ENCODE measurements around the gene OSBP2.

The OSBP2 gene

DNA sequence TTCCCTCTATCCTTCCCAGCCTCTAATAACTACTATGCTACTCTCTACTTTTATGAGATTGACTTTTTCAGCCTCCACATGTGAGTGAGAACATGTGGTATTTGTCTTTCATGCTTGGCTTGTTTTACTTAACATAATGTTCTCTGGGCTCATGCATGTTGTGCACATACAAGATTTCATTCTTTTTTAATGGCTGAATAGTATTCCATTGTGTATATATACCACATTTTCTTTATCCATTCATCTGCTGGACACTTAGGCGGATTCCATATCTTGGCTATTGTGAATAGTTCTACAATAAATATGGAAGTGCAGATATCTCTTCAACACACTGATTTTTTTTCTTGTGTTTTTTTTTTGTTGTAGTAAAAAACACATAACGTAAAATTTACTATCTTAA is 19.4 kb downstream of the OSBP2 start:
- TF ChIP-seq TAF1 (IDR thresholded peaks at IDR 0.05; ENCODE audit: low read depth) = no peak
- no peak for TF ChIP-seq FOXM1 (IDR thresholded peaks at IDR 0.05; ENCODE audit: borderline replicate concordance, low read depth)
- no peak for TF ChIP-seq REST (IDR thresholded peaks at IDR 0.05; ENCODE audit: low read depth)
- TF ChIP-seq, protein P1, sequence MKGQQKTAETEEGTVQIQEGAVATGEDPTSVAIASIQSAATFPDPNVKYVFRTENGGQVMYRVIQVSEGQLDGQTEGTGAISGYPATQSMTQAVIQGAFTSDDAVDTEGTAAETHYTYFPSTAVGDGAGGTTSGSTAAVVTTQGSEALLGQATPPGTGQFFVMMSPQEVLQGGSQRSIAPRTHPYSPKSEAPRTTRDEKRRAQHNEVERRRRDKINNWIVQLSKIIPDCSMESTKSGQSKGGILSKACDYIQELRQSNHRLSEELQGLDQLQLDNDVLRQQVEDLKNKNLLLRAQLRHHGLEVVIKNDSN (IDR thresholded peaks at IDR 0.05) = no peak
- TF ChIP-seq TEAD4 (IDR thresholded peaks at IDR 0.05) = no peak
- no peak for TF ChIP-seq CREB1 (IDR thresholded peaks at IDR 0.05; ENCODE audit: low read depth)
- no peak for TF ChIP-seq EP300 (IDR thresholded peaks at IDR 0.05; ENCODE audit: borderline replicate concordance)
- no peak for TF ChIP-seq TCF12 (IDR thresholded peaks at IDR 0.05; ENCODE audit: low read depth)
- no peak for TF ChIP-seq ZBTB7A (IDR thresholded peaks at IDR 0.05; ENCODE audit: low read depth)
- TF ChIP-seq MAX (IDR thresholded peaks at IDR 0.05) = no peak
- no peak for TF ChIP-seq NFIC (IDR thresholded peaks at IDR 0.05)
- TF ChIP-seq RAD21 (IDR thresholded peaks at IDR 0.05; ENCODE audit: low read depth) = no peak

DNA sequence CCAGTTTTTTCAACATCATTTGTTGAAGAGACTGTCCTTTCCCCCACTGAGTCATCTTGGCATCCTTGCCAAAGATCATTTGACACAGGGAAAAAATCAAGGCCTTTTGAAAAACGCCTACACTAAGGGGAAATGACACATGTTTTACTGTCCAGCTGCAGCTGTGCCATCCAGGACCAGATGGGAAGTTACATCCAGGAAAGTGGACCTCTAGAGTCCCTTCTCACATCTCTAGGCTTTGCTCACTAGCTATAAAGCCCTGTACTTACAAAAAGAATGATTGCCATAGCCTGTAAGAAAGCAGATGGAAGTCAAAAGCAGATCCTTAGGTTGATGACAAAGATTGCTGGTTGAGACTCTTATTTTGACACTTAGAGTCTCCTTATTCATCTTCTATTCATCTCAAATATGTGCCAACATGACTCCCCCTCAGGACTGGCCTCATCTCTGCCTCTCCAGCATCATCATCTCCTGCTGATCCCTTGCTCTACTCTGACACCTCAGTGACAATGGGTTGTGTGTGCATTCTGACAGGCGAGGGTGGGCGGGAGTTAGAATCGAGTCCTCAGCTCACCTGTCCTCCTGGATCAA is 22.8 kb downstream of the OSBP2 start:
- TF ChIP-seq TEAD4 (IDR thresholded peaks at IDR 0.05) (no peak), CREB1 (IDR thresholded peaks at IDR 0.05; ENCODE audit: low read depth) (no peak), ZBTB7A (IDR thresholded peaks at IDR 0.05; ENCODE audit: low read depth) (no peak), YY1 (IDR thresholded peaks at IDR 0.05; ENCODE audit: low read depth) (no peak), EP300 (IDR thresholded peaks at IDR 0.05; ENCODE audit: borderline replicate concordance) (no peak), CEBPB (IDR thresholded peaks at IDR 0.05) (no peak), MAX (IDR thresholded peaks at IDR 0.05) (no peak), FOXM1 (IDR thresholded peaks at IDR 0.05; ENCODE audit: borderline replicate concordance, low read depth) (no peak), REST (IDR thresholded peaks at IDR 0.05; ENCODE audit: low read depth) (no peak), TAF1 (IDR thresholded peaks at IDR 0.05; ENCODE audit: low read depth) (no peak), RAD21 (IDR thresholded peaks at IDR 0.05; ENCODE audit: low read depth) (no peak), EGR1 (IDR thresholded peaks at IDR 0.05) (no peak), TCF12 (IDR thresholded peaks at IDR 0.05; ENCODE audit: low read depth) (no peak)
- TF ChIP-seq, protein P1 (IDR thresholded peaks at IDR 0.05) = no peak

GRCh38 chr22:30717952-30718351 is 23.3 kb downstream of the OSBP2 start:
- TF ChIP-seq REST (IDR thresholded peaks at IDR 0.05; ENCODE audit: low read depth) (no peak), YY1 (IDR thresholded peaks at IDR 0.05; ENCODE audit: low read depth) (no peak), EGR1 (IDR thresholded peaks at IDR 0.05) (no peak), NFIC (IDR thresholded peaks at IDR 0.05) (no peak), MAX (IDR thresholded peaks at IDR 0.05) (no peak), FOXM1 (IDR thresholded peaks at IDR 0.05; ENCODE audit: borderline replicate concordance, low read depth) (no peak), CEBPB (IDR thresholded peaks at IDR 0.05) (no peak), ZBTB7A (IDR thresholded peaks at IDR 0.05; ENCODE audit: low read depth) (no peak), TCF12 (IDR thresholded peaks at IDR 0.05; ENCODE audit: low read depth) (no peak)
- TF ChIP-seq, protein P1 (IDR thresholded peaks at IDR 0.05) = no peak

DNA sequence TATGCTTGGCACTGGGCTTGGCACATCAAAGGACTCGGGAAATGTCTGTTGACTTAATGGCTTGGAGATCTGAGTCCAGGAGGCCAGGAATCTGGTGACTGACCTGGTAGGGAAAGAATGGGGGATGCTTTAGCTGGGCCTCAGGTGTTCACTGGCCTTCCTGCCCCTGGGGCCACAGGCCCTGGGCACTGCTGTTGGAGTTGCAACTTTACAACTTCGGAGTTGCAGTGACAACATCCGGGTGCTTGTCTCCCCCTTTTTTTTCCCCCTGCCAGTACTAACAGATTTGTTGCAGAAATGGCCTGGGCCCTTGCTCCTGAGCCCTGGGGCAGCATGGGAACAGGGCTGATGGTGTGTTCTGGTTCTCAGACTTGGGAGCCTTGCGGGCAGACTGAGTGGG is 23.8 kb downstream of the OSBP2 start:
- TF ChIP-seq CEBPB (IDR thresholded peaks at IDR 0.05) = no peak
- no peak for TF ChIP-seq MAX (IDR thresholded peaks at IDR 0.05)
- no peak for TF ChIP-seq RAD21 (IDR thresholded peaks at IDR 0.05; ENCODE audit: low read depth)
- TF ChIP-seq, protein P1 (IDR thresholded peaks at IDR 0.05) = no peak
- no peak for TF ChIP-seq TEAD4 (IDR thresholded peaks at IDR 0.05)
- TF ChIP-seq REST (IDR thresholded peaks at IDR 0.05; ENCODE audit: low read depth) = no peak
- TF ChIP-seq TCF12 (IDR thresholded peaks at IDR 0.05; ENCODE audit: low read depth) = no peak
- TF ChIP-seq NFIC (IDR thresholded peaks at IDR 0.05) = no peak
- no peak for TF ChIP-seq TAF1 (IDR thresholded peaks at IDR 0.05; ENCODE audit: low read depth)
- no peak for TF ChIP-seq EP300 (IDR thresholded peaks at IDR 0.05; ENCODE audit: borderline replicate concordance)
- TF ChIP-seq CREB1 (IDR thresholded peaks at IDR 0.05; ENCODE audit: low read depth) = no peak
- no peak for TF ChIP-seq FOXM1 (IDR thresholded peaks at IDR 0.05; ENCODE audit: borderline replicate concordance, low read depth)
- TF ChIP-seq YY1 (IDR thresholded peaks at IDR 0.05; ENCODE audit: low read depth) = no peak
- TF ChIP-seq ZBTB7A (IDR thresholded peaks at IDR 0.05; ENCODE audit: low read depth) = no peak
- no peak for TF ChIP-seq EGR1 (IDR thresholded peaks at IDR 0.05)

Measured in Ishikawa (cell line).